GM10266 (cell line): ENCODE results near the gene LRMDA.

Experiments
- DNase-seq: peaks from one replicate; pipeline ENCODE4 v3.0.0; 2012; ENCODE audit errors: extremely low spot score
- CTCF ChIP-seq: IDR thresholded peaks from 2 replicates; pipeline ENCODE4 v1.5.1; 2012; ENCODE audit warnings: mild to moderate bottlenecking, low read depth; ENCODE audit not compliant: control insufficient read depth, insufficient read depth; ENCODE audit errors: missing control alignments

LRMDA gene

DNA sequence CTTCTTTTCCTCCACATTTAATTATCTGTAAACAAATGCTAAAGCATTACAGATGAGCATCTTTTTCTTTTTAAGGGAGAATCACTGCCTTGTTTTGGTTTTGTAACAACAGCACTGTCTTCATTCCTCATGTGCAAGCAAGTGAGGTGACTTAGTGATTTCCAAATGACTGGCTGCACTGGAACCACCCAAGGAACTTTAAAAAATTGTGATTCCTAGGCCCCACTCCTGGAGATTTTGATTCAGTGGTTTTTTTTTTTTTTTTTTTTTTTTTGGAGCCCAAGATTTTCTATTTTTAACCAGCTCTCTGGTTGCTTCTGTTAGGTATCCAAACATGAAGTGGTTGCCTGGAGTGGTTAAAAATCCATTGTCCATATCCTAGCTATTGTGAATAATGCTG lies 176.2 kb downstream of the LRMDA start:
- no peak for TF ChIP-seq CTCF
- DNase-seq = no peak

- no peak for DNase-seq
- no peak for TF ChIP-seq CTCF
These were observed 178.8 kb downstream of the LRMDA start for GRCh38 chr10:75610183-75610582.

DNA sequence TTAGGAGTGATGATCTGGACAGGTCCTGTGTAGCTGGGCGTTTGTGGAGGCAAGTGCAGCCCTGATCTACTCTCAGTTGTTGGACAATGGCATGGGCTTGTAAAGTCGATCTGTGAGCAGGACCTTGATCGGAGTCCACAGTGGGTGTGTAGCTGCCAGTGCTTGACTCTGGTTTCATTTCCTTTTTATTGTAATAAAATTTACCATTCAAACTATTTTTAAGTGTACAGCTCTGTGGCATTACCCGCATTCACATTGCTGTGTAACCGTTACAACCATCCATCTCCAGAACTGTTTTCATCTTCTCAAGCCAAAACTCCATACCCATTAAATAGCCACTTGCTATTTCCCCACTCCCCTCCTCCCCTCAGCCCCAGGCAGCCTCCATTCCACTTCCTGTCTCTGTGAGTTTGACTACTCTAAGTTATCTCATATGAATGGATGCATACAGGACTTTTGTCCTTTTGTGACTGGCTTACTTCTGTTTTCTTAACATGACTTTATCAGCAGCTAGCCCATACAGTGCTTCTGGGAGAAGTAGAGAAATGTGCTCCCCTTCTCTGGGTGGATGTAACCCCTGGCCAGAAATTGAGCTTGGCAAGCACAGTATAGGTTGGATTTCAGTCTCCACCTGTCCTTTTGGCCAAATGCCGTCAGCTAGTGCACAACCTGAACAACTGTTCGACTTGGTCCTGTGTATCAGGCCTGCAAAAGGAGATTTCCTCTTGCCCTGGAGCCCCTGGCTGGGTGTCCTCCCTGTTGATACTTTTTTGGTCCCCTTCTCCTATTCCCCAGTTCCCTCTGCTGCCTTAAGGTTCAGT lies 180.0 kb downstream of the LRMDA start:
- DNase-seq = no peak
- no peak for TF ChIP-seq CTCF

- TF ChIP-seq CTCF = no peak
- DNase-seq = no peak
These were observed 180.6 kb downstream of the LRMDA start for GRCh38 chr10:75611993-75612372.

- TF ChIP-seq CTCF = no peak
- DNase-seq = no peak
These were observed 181.7 kb downstream of the LRMDA start for GRCh38 chr10:75612904-75613684.

GRCh38 chr10:75613685-75614504 lies 182.5 kb downstream of the LRMDA start:
- DNase-seq = no peak
- no peak for TF ChIP-seq CTCF

GRCh38 chr10:75616076-75616475 lies 184.7 kb downstream of the LRMDA start:
- TF ChIP-seq CTCF = no peak
- no peak for DNase-seq
